Suppressor macrophage treated with lipopolysaccharide for 4 hours (primary cell): ENCODE measurements around the gene DCPS.
"Not testable (repeated sequence)": the region's sequence is repeated elsewhere in the genome, so short reads cannot be mapped to it uniquely, and the experiment has no call there.

Experiments used
- DNase-seq: peaks from one replicate; pipeline ENCODE4 v3.0.0-alpha.2; 2020

The DCPS gene

GRCh38 chr11:126303623-126304456 lies at the start of gene DCPS:
Gene DCPS (plus strand): TSS chr11:126304060. CDS start chr11:126304081, 21 bp downstream.
- peak; percentile 94 for DNase-seq

- DNase-seq: no peak
These were observed 49.0 kb upstream of the DCPS start for GRCh38 chr11:126254819-126255218.

GRCh38 chr11:126255507-126255906 lies 48.4 kb upstream of the DCPS start:
- not testable (repeated sequence) for DNase-seq

GRCh38 chr11:126256216-126256615 lies 47.6 kb upstream of the DCPS start:
- DNase-seq: no peak

GRCh38 chr11:126257144-126257543 lies 46.7 kb upstream of the DCPS start:
- DNase-seq: no peak

GRCh38 chr11:126257764-126258163 lies 46.1 kb upstream of the DCPS start:
- DNase-seq: no peak

- DNase-seq: no peak
These were observed 41.6 kb upstream of the DCPS start for GRCh38 chr11:126262216-126262615.

GRCh38 chr11:126263489-126263888 lies 40.4 kb upstream of the DCPS start:
- DNase-seq: no peak

- no peak for DNase-seq
These were observed 38.0 kb upstream of the DCPS start for GRCh38 chr11:126265811-126266210.

GRCh38 chr11:126267650-126268049 lies 36.2 kb upstream of the DCPS start:
- no peak for DNase-seq

GRCh38 chr11:126268361-126268707 lies 35.5 kb upstream of the DCPS start:
- no peak for DNase-seq

- peak; percentile 100 for DNase-seq
These were observed 34.9 kb upstream of the DCPS start, which contains the start of the genes FOXRED1 and SRPRA for GRCh38 chr11:126268708-126269579. Gene FOXRED1 (plus strand): TSS chr11:126269154. CDS start chr11:126269207, 53 bp downstream. Gene SRPRA (minus strand): TSS chr11:126268895. CDS start chr11:126268804, 91 bp downstream.

GRCh38 chr11:126277322-126277721 lies 26.5 kb upstream of the DCPS start:
- no peak for DNase-seq

- DNase-seq: no peak
These were observed 26.1 kb upstream of the DCPS start for GRCh38 chr11:126277780-126278179.

- DNase-seq: no peak
These were observed 24.7 kb upstream of the DCPS start for GRCh38 chr11:126279191-126279590.

GRCh38 chr11:126280595-126280994 lies 23.3 kb upstream of the DCPS start:
- DNase-seq: peak; percentile 25

- DNase-seq: no peak
These were observed 22.6 kb upstream of the DCPS start for GRCh38 chr11:126281245-126281644.

GRCh38 chr11:126281666-126282175 lies 22.1 kb upstream of the DCPS start:
- no peak for DNase-seq

- DNase-seq: peak; percentile 36
These were observed 21.5 kb upstream of the DCPS start for GRCh38 chr11:126282361-126282735.

GRCh38 chr11:126282736-126283591 lies 20.9 kb upstream of the DCPS start, which contains the start of gene TIRAP:
Gene TIRAP (plus strand): TSS chr11:126283093. CDS start chr11:126290895, 7,802 bp downstream.
- peak; percentile 63 for DNase-seq

- DNase-seq: peak; percentile 95
These were observed 19.0 kb upstream of the DCPS start for GRCh38 chr11:126284829-126285228.

- DNase-seq: no peak
These were observed 15.6 kb upstream of the DCPS start for GRCh38 chr11:126288237-126288636.
